ENCODE measurements around the gene KPNA1.

KPNA1 gene

DNA sequence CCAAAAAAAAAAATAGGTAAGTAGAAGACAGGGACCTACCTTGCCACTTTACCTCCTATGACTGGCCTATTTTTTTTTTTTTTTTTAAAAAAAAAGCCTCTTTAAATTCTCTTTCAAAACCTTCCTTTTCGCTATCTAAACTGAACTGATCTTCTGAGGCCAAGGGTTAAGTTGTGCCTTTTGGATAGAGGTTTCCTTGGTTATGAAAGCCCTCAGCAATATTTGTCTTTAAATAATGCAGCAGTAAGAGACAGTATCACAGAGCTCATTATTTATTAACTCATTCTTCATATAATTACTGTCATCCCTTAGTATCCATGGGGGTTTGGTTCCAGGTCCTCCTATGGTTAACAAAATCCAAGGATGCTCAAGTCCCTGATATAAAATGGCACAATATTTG lies 140.7 kb downstream of the KPNA1 start:
- no peak for DNase-seq
